Right kidney (tissue), 1 donor: ENCODE measurements around the gene DLG5.

Experiments used
- DNase-seq: peaks from one replicate; pipeline ENCODE4 v3.0.0-alpha.2; 2016

The DLG5 gene

GRCh38 chr10:77819210-77820112 lies 107.1 kb downstream of the DLG5 start:
- DNase-seq, result no peak

DNA sequence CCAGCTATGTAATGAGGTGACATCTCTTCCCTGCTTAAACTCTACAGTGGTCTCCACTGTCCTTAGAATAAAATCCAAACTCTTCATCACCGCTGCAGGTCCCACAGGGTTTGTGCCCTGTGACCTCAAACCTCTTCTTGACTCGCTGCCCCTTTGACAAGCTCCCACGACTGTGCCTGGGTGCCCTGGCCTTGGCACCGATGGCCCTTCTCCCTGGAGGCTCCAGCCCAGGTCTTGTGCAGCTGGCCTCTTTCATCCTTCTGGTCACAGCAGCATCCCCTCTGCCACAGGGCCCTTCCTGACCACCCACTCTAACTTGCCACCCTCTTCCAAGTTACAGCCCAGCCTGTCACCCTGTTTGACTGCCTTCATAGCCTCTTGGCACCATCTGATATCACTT lies 108.2 kb downstream of the DLG5 start:
- no peak for DNase-seq

- DNase-seq, result no peak
Measured at GRCh38 chr10:77817541-77817940, 109.0 kb downstream of the DLG5 start.

DNA sequence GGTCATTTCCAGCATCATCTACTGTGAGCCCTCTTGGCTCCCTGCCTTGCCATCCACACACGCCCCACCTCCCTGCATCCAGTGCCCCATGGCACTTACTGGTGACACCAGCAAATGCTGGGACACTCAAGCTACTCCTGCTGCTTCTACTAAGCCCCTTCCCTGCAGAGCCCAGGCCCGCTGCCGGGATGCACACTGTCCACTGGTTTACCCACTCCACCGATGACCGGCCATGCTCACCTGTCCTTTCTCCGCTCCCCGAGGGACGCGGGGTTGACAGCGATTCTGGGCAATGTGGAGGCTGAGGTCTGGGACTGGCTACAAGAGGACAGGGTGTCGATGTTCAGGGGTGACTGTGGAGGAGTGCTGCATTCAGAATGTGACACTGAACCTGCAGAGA lies 110.2 kb downstream of the DLG5 start:
- DNase-seq, result no peak

DNA sequence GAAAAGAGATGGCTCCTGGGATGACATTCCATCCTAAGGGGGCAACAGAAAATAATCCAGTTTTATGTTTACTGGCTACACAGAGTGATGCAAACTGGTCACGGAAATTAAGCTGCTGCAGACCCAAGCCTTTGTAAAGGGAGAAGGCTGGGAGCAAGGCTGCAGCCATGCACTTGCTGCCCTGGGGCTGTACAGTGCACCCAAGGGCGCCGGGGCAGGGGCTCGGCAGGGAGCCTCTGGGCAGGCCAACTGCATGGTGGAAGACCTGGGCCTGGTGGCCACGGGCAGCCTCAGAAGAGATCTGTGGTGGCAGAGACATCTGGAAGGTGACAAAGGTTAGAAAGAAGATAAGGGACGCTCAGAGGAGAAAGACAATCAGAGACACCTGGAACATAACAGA lies 113.8 kb downstream of the DLG5 start:
- no peak for DNase-seq

DNA sequence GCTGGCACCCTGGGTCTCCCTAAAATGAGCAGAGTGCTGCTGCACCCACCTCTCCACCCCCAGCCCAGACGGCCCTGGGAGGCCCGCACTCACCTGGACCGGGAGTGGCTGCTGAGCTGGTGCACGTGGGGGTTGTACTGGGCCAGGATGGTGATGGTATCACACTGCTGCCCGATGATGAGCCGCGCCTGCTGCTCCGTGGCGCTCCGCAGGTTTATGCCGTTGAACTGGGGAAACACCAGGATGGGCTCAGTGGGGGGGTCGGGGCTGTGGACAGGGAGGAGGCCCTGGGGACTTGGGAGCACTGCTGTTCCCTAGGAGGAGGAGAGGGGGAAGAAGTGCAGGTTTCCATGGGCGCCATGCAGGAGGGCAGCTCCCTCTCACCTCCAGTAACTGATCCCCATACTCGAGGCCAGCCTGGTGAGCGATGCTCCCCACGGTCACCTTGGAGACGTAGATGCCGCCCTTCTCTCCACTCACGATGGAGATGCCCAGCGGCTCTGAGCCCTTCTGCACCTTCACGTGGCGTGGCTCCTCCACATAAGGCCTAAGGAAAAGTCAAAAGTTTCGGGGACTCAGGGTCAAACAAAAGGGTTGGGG lies 114.6 kb downstream of the DLG5 start:
- DNase-seq, result no peak

- DNase-seq, result no peak
Measured at GRCh38 chr10:77810446-77811335, 115.9 kb downstream of the DLG5 start.

DNA sequence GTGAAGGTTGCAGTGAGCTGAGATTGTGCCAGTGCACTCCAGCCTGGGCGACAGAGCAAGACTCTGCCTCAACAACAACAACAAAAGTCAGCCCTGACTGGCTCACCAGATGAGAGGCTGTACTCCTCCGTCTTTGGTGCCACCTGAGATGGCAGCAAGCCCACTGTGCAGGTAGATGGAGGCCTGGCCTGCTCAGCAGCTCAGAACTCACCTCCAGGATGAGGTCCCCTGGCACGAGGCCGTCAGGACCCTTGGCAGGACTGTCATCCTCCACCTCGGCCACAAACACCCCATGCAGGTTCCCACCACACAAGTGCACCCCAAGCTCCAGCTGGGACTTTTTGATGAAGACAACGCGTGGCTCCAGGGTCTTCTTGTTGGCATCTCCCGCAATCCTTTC lies 117.2 kb downstream of the DLG5 start:
- no peak for DNase-seq

GRCh38 chr10:77807706-77808105 lies 118.8 kb downstream of the DLG5 start:
- no peak for DNase-seq

DNA sequence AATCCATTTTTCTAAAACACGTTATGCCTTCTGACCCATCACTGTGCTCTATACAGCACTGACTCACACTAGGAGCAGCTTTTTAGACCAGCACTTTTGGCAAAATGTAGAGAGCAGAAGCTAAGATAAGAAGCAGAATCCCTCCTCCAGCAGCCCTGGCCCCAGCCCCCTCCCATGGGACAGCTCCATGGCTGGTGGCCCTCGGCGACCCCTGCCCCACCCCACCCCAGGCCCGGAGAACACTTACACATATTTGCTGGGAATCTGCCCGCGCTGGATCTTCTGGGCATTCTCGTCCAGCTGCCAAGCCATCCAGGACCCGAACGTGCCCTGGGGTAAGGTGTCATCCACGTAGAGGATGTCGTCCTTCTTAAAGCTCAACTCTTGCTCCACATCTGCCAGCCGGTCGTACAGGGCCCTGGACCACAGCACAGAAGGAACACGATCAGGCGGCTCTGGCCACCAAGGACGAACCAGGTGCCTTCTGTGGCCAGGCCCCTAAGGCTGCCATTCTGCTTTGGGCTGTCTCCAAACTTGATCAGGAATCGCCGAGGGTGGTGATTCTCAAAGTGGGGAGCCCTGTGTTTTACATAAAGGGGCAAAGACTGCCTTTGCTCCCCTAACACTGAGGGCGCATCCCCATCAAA lies 119.9 kb downstream of the DLG5 start:
- no peak for DNase-seq

GRCh38 chr10:77805676-77806075 lies 120.9 kb downstream of the DLG5 start:
- no peak for DNase-seq

DNA sequence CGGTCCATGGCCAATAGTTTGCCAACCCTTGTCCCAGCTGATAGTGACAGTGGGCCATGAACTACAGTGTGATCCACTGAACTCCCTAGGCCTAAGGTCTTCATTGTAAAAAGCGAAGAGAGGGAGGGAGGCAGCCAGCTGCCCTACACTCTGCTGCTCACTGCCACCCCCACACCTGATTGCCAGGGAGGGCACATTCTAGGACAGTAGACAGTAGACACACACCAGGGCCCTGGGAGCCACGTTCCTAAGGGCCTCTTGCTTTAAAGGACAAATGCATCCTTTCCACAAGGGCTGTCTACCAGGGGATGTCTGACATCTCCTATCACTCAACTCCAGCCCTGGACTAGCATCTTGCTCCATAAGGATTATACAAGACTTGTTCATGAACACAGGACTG lies 122.2 kb downstream of the DLG5 start:
- DNase-seq, result no peak

GRCh38 chr10:77801474-77802161 lies 124.9 kb downstream of the DLG5 start:
- no peak for DNase-seq

- no peak for DNase-seq
Measured at GRCh38 chr10:77800738-77801266, 125.8 kb downstream of the DLG5 start.

- no peak for DNase-seq
Measured at GRCh38 chr10:77800320-77800719, 126.2 kb downstream of the DLG5 start.

GRCh38 chr10:77799352-77799751 lies 127.2 kb downstream of the DLG5 start:
- DNase-seq, result no peak

- DNase-seq, result no peak
Measured at GRCh38 chr10:77798940-77799339, 127.6 kb downstream of the DLG5 start.

DNA sequence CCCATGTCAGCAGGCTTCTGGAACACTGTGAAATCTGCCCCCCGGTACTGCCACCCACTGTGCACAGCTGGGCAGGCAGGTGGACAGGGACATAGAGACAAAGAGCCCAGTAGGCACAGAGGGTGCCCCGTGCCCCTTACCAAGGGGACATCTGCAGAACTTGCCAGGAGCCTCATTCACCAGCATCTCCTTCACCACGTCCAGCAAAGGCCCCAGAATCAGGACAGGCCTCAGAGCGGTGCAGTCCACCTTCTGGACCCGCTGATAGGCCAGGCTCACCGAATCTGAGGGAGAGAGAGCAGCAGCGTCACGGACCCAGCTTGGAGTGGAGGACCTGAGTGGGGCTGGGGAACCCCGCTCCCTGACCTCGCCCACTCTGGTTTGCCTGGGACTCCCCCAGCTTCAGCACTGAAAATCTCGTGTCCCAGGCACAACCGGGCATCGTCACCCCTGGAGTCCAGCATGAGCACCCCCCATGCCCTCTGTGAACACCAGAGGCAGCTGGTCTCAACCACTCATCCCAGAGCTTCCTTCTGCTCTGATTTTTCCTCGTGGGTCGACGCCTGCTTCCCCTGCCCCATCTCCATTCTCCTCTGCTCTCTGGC lies 130.1 kb downstream of the DLG5 start:
- no peak for DNase-seq

- no peak for DNase-seq
Measured at GRCh38 chr10:77795426-77796055, 131.0 kb downstream of the DLG5 start.
